ENCODE results near the gene WDR18.

WDR18 gene

GRCh38 chr19:1008268-1009040, 24.3 kb downstream of the WDR18 start:
- H3K27ac ChIP-seq, result no peak overlapping the region
- TF ChIP-seq ZFX (IDR thresholded peaks at IDR 0.05; ENCODE audit: borderline replicate concordance), result no peak
- TF ChIP-seq CTCF (IDR thresholded peaks at IDR 0.05), result no peak

GRCh38 chr19:1009041-1009980, 25.2 kb downstream of the WDR18 start:
- no peak overlapping the region for H3K27ac ChIP-seq
- TF ChIP-seq ZFX (IDR thresholded peaks at IDR 0.05; ENCODE audit: borderline replicate concordance) (no peak), CTCF (IDR thresholded peaks at IDR 0.05) (no peak)

GRCh38 chr19:1009981-1010538, 25.9 kb downstream of the WDR18 start:
- no peak overlapping the region for H3K27ac ChIP-seq
- TF ChIP-seq CTCF (IDR thresholded peaks at IDR 0.05) (no peak), ZFX (IDR thresholded peaks at IDR 0.05; ENCODE audit: borderline replicate concordance) (no peak)

- no peak for TF ChIP-seq CTCF (IDR thresholded peaks at IDR 0.05)
- no peak for TF ChIP-seq ZFX (IDR thresholded peaks at IDR 0.05; ENCODE audit: borderline replicate concordance)
- no peak overlapping the region for H3K27ac ChIP-seq
These were observed 26.7 kb downstream of the WDR18 start for GRCh38 chr19:1010586-1011510.

- TF ChIP-seq CTCF (IDR thresholded peaks at IDR 0.05) (no peak), ZFX (IDR thresholded peaks at IDR 0.05; ENCODE audit: borderline replicate concordance) (no peak)
These were observed 27.7 kb downstream of the WDR18 start for GRCh38 chr19:1011831-1012333.

GRCh38 chr19:1012334-1012733, 28.2 kb downstream of the WDR18 start:
- TF ChIP-seq CTCF (IDR thresholded peaks at IDR 0.05), result no peak
- no peak for TF ChIP-seq ZFX (IDR thresholded peaks at IDR 0.05; ENCODE audit: borderline replicate concordance)
- no peak overlapping the region for H3K27ac ChIP-seq

More at GRCh38 chr19:1011831-1012333, 27.7 kb downstream of the WDR18 start:
- H3K27ac ChIP-seq, result no peak overlapping the region
